ENCODE data around the gene PTPRZ1.

PTPRZ1 gene

GRCh38 chr7:121872831-121873288 is at the start of gene PTPRZ1:
PTPRZ1 (plus strand) TSS chr7:121873161; CDS start chr7:121873500, 339 bp downstream.
- in situ Hi-C loops (cut with HindIII; ENCODE audit: low pct_ligation_motif_present, low pct_unique_long_range_greater_than_20kb, low sequenced_read_pairs) = no loop called here
- DNase-seq = peak; percentile 26

- in situ Hi-C loops (cut with HindIII; ENCODE audit: low pct_ligation_motif_present, low pct_unique_long_range_greater_than_20kb, low sequenced_read_pairs) = no loop called here
- DNase-seq = no peak
These were observed 48.7 kb upstream of the PTPRZ1 start for GRCh38 chr7:121824276-121824675.

- DNase-seq = no peak
- in situ Hi-C loops (cut with HindIII; ENCODE audit: low pct_ligation_motif_present, low pct_unique_long_range_greater_than_20kb, low sequenced_read_pairs) = no loop called here
These were observed 41.6 kb upstream of the PTPRZ1 start for GRCh38 chr7:121831351-121831750.

- in situ Hi-C loops (cut with HindIII; ENCODE audit: low pct_ligation_motif_present, low pct_unique_long_range_greater_than_20kb, low sequenced_read_pairs) = no loop called here
- no peak for DNase-seq
These were observed 41.2 kb upstream of the PTPRZ1 start for GRCh38 chr7:121831801-121832200.

GRCh38 chr7:121832347-121832746 is 40.6 kb upstream of the PTPRZ1 start:
- in situ Hi-C loops (cut with HindIII; ENCODE audit: low pct_ligation_motif_present, low pct_unique_long_range_greater_than_20kb, low sequenced_read_pairs) = no loop called here
- DNase-seq = no peak

- no peak for DNase-seq
- in situ Hi-C loops (cut with HindIII; ENCODE audit: low pct_ligation_motif_present, low pct_unique_long_range_greater_than_20kb, low sequenced_read_pairs) = no loop called here
These were observed 39.0 kb upstream of the PTPRZ1 start for GRCh38 chr7:121833991-121834390.

GRCh38 chr7:121837462-121837861 is 35.5 kb upstream of the PTPRZ1 start:
- in situ Hi-C loops (cut with HindIII; ENCODE audit: low pct_ligation_motif_present, low pct_unique_long_range_greater_than_20kb, low sequenced_read_pairs) = no loop called here
- no peak for DNase-seq

- no peak for DNase-seq
- in situ Hi-C loops (cut with HindIII; ENCODE audit: low pct_ligation_motif_present, low pct_unique_long_range_greater_than_20kb, low sequenced_read_pairs) = no loop called here
These were observed 25.9 kb upstream of the PTPRZ1 start for GRCh38 chr7:121847041-121847440.

GRCh38 chr7:121853307-121853706 is 19.7 kb upstream of the PTPRZ1 start:
- in situ Hi-C loops (cut with HindIII; ENCODE audit: low pct_ligation_motif_present, low pct_unique_long_range_greater_than_20kb, low sequenced_read_pairs) = no loop called here
- DNase-seq = no peak

- in situ Hi-C loops (cut with HindIII; ENCODE audit: low pct_ligation_motif_present, low pct_unique_long_range_greater_than_20kb, low sequenced_read_pairs) = no loop called here
- DNase-seq = no peak
These were observed 12.0 kb upstream of the PTPRZ1 start for GRCh38 chr7:121860953-121861352.

GRCh38 chr7:121862591-121862990 is 10.4 kb upstream of the PTPRZ1 start:
- no peak for DNase-seq
- in situ Hi-C loops (cut with HindIII; ENCODE audit: low pct_ligation_motif_present, low pct_unique_long_range_greater_than_20kb, low sequenced_read_pairs) = no loop called here

GRCh38 chr7:121871188-121871587 is 1.8 kb upstream of the PTPRZ1 start:
- in situ Hi-C loops (cut with HindIII; ENCODE audit: low pct_ligation_motif_present, low pct_unique_long_range_greater_than_20kb, low sequenced_read_pairs) = no loop called here

GRCh38 chr7:121873289-121874194 is 581 bp downstream of the PTPRZ1 start:
- in situ Hi-C loops (cut with HindIII; ENCODE audit: low pct_ligation_motif_present, low pct_unique_long_range_greater_than_20kb, low sequenced_read_pairs) = no loop called here
- peak; percentile 12 for DNase-seq

More at GRCh38 chr7:121871188-121871587, 1.8 kb upstream of the PTPRZ1 start:
- no peak for DNase-seq

GRCh38 chr7:121874298-121874697 is 1.3 kb downstream of the PTPRZ1 start:
- in situ Hi-C loops (cut with HindIII; ENCODE audit: low pct_ligation_motif_present, low pct_unique_long_range_greater_than_20kb, low sequenced_read_pairs) = no loop called here
- DNase-seq = no peak

GRCh38 chr7:121875203-121875602 is 2.2 kb downstream of the PTPRZ1 start:
- DNase-seq = no peak
- in situ Hi-C loops (cut with HindIII; ENCODE audit: low pct_ligation_motif_present, low pct_unique_long_range_greater_than_20kb, low sequenced_read_pairs) = no loop called here

- DNase-seq = no peak
- in situ Hi-C loops (cut with HindIII; ENCODE audit: low pct_ligation_motif_present, low pct_unique_long_range_greater_than_20kb, low sequenced_read_pairs) = no loop called here
These were observed 3.9 kb downstream of the PTPRZ1 start for GRCh38 chr7:121876656-121877500.

- no peak for DNase-seq
- in situ Hi-C loops (cut with HindIII; ENCODE audit: low pct_ligation_motif_present, low pct_unique_long_range_greater_than_20kb, low sequenced_read_pairs) = no loop called here
These were observed 6.0 kb downstream of the PTPRZ1 start for GRCh38 chr7:121878918-121879464.

- no peak for DNase-seq
- in situ Hi-C loops (cut with HindIII; ENCODE audit: low pct_ligation_motif_present, low pct_unique_long_range_greater_than_20kb, low sequenced_read_pairs) = no loop called here
These were observed 6.6 kb downstream of the PTPRZ1 start for GRCh38 chr7:121879544-121879943.

GRCh38 chr7:121882731-121883130 is 9.8 kb downstream of the PTPRZ1 start:
- in situ Hi-C loops (cut with HindIII; ENCODE audit: low pct_ligation_motif_present, low pct_unique_long_range_greater_than_20kb, low sequenced_read_pairs) = no loop called here
- DNase-seq = no peak
